ENCODE measurements around the gene COL4A4.

DNA sequence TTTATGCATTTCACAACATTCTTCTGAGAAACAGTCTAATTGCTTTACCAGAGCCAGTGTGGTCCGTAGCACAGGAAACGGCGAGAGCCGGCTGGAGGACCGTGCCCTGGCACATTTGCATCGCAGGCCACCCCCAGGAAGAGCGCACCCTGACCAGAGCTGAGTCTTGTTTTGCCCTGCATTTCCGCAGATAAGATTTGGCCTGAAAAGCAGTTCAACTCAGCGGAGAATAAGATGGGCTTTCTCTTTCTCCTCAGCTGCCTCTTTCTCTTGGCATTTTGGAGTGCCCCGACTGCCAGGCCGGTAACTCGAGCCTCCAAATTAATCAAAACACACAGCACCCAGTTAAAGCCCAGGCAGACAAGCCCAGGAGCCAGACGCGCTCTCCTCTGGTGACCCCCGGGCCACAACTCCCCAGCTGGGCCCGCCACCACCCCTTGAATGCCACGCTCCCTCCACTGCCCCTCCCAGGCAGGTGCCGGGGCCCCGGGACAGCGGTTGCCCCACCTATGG is 464 bp downstream of the COL4A4 start:
- TF ChIP-seq EZH2phosphoT487 (conservative IDR thresholded peaks at IDR 0.05; ENCODE audit: low read length) = no peak
- TF ChIP-seq, protein P1, sequence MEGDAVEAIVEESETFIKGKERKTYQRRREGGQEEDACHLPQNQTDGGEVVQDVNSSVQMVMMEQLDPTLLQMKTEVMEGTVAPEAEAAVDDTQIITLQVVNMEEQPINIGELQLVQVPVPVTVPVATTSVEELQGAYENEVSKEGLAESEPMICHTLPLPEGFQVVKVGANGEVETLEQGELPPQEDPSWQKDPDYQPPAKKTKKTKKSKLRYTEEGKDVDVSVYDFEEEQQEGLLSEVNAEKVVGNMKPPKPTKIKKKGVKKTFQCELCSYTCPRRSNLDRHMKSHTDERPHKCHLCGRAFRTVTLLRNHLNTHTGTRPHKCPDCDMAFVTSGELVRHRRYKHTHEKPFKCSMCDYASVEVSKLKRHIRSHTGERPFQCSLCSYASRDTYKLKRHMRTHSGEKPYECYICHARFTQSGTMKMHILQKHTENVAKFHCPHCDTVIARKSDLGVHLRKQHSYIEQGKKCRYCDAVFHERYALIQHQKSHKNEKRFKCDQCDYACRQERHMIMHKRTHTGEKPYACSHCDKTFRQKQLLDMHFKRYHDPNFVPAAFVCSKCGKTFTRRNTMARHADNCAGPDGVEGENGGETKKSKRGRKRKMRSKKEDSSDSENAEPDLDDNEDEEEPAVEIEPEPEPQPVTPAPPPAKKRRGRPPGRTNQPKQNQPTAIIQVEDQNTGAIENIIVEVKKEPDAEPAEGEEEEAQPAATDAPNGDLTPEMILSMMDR (IDR thresholded peaks at IDR 0.05; ENCODE audit: insufficient read depth, low read length, poor library complexity, severe bottlenecking) = no peak

Data from SU-DHL-6 (cell line).